ENCODE data around the gene LRRC74A.
"Not testable (repeated sequence)": the region's sequence is repeated elsewhere in the genome, so short reads cannot be mapped to it uniquely, and the experiment has no call there.

The LRRC74A gene

DNA sequence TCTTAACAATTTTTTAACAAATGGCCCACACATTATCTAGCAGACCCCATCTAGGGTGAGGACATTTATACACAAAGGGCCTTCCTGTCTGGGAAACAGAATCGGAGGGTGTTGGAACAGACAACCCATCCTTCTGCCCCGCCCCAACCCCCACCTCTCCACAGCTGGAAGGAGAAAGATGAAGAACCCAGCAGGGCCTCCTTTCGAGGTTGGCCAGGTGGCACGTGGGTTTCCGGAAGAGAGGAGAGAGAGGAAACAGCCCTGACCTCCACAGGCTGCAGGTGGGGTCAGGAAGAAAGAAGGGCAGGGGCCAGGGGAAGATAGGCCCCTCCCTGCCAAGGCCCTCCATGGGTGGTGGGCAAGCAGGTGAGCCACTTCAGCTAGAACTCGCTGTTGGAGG is 57.2 kb downstream of the LRRC74A start:
- Mint-ChIP-seq H3K27ac (no peak overlapping the region), H3K27me3 (no peaks in the 10 kb centered on the region)
- ATAC-seq: no peak

GRCh38 chr14:76884394-76884793 is 58.2 kb downstream of the LRRC74A start:
- no peaks in the 10 kb centered on the region for H3K9me3 Mint-ChIP-seq
- H3K4me3 Mint-ChIP-seq: no peak overlapping the region
- H3K36me3 Mint-ChIP-seq: no peaks in the 10 kb centered on the region
- ATAC-seq: no peak
- no peaks in the 10 kb centered on the region for H3K27me3 Mint-ChIP-seq
- H3K4me1 Mint-ChIP-seq: peaks cover 11% of the 10 kb centered on the region
- no peak overlapping the region for H3K27ac Mint-ChIP-seq

More for the DNA sequence above, 57.2 kb downstream of the LRRC74A start:
- H3K4me1 Mint-ChIP-seq: peaks cover 11% of the 10 kb centered on the region
- no peaks in the 10 kb centered on the region for H3K9me3 Mint-ChIP-seq
- no peak overlapping the region for H3K4me3 Mint-ChIP-seq
- no peaks in the 10 kb centered on the region for H3K36me3 Mint-ChIP-seq

DNA sequence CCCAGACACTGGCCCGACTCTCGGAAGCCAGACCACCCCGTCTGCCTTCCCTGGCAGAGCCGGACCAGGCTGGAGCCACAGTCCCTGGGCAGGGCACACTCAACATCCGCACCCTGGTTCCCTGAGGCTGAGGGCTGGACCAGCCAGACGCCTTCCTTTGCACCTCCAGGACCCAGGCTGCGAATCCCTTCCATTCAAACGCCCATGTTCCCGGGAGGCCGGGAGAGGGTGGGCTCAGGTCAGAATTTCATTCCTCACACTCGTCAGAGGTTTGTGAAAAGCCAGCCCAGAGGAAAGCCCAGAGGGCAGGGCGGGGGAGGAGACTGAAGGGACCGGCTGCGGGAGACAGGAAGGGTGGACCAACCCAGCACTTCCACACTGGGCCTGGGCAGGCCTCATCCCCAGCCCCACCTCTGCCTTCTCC is 58.7 kb downstream of the LRRC74A start:
- no peak overlapping the region for H3K27ac Mint-ChIP-seq
- H3K4me3 Mint-ChIP-seq: no peak overlapping the region
- H3K27me3 Mint-ChIP-seq: no peaks in the 10 kb centered on the region
- H3K4me1 Mint-ChIP-seq: peaks cover 11% of the 10 kb centered on the region
- no peaks in the 10 kb centered on the region for H3K36me3 Mint-ChIP-seq
- peak; percentile 18 for ATAC-seq
- no peaks in the 10 kb centered on the region for H3K9me3 Mint-ChIP-seq

GRCh38 chr14:76887191-76887590 is 61.0 kb downstream of the LRRC74A start:
- Mint-ChIP-seq H3K4me1 (peaks cover 11% of the 10 kb centered on the region), H3K27ac (no peak overlapping the region)

GRCh38 chr14:76891391-76891790 is 65.2 kb downstream of the LRRC74A start:
- Mint-ChIP-seq H3K27ac (no peak overlapping the region), H3K4me1 (no peaks in the 10 kb centered on the region), H3K4me3 (no peak overlapping the region), H3K27me3 (no peaks in the 10 kb centered on the region), H3K36me3 (no peaks in the 10 kb centered on the region), H3K9me3 (peaks cover 6% of the 10 kb centered on the region)
- ATAC-seq: no peak

More at GRCh38 chr14:76887191-76887590, 61.0 kb downstream of the LRRC74A start:
- Mint-ChIP-seq H3K36me3 (no peaks in the 10 kb centered on the region), H3K4me3 (no peak overlapping the region), H3K27me3 (no peaks in the 10 kb centered on the region), H3K9me3 (no peaks in the 10 kb centered on the region)
- ATAC-seq: no peak

DNA sequence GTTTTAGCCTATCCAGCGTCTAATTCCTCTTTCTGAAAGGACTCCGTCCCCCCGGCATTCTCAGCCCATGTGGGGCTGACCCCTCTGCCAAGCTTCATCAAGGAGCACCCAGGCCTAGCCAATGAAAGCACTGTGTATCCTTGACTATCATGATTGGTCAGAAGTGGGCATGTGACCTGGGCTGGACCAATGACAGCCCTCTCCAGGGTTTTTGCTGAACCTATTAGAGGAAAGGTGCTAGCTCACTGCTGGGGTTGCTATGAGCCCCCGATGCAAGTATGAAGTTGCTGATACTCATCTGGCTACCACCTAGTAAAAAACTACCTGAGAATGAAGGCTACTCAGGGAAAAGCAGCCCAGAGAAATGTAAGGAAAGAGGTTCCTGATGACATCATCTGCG is 68.1 kb downstream of the LRRC74A start:
- Mint-ChIP-seq H3K27ac (no peak overlapping the region), H3K27me3 (no peaks in the 10 kb centered on the region)
- peak; percentile 53 for ATAC-seq

GRCh38 chr14:76898006-76898405 is 71.8 kb downstream of the LRRC74A start:
- not testable (repeated sequence) for H3K27me3 Mint-ChIP-seq, ATAC-seq, H3K4me3 Mint-ChIP-seq, H3K27ac Mint-ChIP-seq, H3K36me3 Mint-ChIP-seq, H3K9me3 Mint-ChIP-seq, H3K4me1 Mint-ChIP-seq

More for the DNA sequence above, 68.1 kb downstream of the LRRC74A start:
- Mint-ChIP-seq H3K9me3 (peaks cover 6% of the 10 kb centered on the region), H3K4me3 (no peak overlapping the region), H3K36me3 (no peaks in the 10 kb centered on the region), H3K4me1 (no peaks in the 10 kb centered on the region)

GRCh38 chr14:76900682-76901081 is 74.5 kb downstream of the LRRC74A start:
- Mint-ChIP-seq H3K4me1 (peaks cover 23% of the 10 kb centered on the region), H3K27ac (no peak overlapping the region), H3K4me3 (no peak overlapping the region), H3K36me3 (no peaks in the 10 kb centered on the region), H3K9me3 (no peaks in the 10 kb centered on the region), H3K27me3 (no peaks in the 10 kb centered on the region)
- no peak for ATAC-seq

DNA sequence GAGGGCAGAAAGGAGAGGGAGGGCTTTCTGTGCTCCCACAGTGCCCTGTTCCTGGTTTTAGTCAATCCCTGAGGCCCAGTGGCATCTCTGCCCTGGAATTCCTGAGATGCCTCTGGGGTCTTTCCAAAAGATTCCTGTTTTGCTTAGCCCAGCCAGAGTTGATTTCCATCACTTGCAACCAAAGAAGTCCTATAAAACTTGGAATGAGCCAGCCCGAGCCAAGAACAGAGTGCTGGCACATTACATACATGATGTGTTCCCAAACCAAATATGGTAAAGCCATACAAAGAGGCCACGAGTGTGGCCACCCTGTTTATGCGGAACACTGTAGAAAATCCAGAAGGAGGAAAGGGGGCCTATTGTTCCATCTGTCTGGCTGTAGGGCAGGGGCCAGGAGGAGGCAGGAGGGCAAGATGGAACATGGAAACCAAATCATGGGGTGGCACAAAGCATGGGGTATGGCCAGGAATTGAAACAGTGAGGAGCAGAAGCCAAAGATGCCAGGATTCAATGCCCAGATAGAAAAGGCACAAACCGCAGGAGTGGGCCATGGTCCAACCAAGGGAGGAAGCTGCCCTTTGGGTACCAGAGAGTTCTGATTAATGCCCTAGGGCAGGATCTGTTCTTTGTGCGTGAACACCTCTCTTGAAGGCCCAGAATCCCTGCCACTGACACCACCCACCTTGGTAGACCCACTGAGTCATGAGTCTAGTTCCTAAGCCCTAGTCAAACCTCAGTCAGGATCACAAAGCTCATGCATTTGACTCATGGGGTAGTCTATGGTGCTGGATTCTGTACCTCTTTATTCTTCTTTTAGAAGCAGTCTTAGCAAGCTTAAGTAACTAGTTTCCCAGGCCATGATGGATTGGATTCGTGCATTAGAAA is 75.2 kb downstream of the LRRC74A start:
- H3K4me3 Mint-ChIP-seq: no peak overlapping the region
- H3K4me1 Mint-ChIP-seq: peaks cover 23% of the 10 kb centered on the region
- H3K27ac Mint-ChIP-seq: no peak overlapping the region
- no peaks in the 10 kb centered on the region for H3K27me3 Mint-ChIP-seq
- H3K36me3 Mint-ChIP-seq: no peaks in the 10 kb centered on the region
- ATAC-seq: no peak
- no peaks in the 10 kb centered on the region for H3K9me3 Mint-ChIP-seq

DNA sequence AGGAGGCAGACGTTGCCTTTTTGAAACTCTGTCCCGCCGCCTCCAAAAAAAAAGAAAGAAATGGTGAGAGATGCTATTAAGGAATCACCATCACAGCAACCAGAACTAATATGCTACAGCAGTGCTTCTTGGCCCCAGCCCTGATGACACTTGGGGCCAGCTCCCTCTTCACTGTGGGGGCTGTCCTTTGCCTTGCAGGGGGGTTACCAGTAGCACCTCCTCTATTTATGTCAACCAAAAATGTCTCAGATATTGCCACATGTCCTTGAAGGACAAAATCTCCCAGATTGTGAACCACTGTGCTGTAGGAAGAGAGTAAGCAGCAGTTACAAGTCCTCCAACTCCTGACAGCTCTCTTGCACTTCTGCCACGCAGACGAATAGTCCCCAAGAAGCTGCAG is 76.4 kb downstream of the LRRC74A start:
- Mint-ChIP-seq H3K27ac (no peak overlapping the region), H3K36me3 (no peaks in the 10 kb centered on the region), H3K27me3 (no peaks in the 10 kb centered on the region), H3K4me3 (no peak overlapping the region), H3K9me3 (no peaks in the 10 kb centered on the region), H3K4me1 (peaks cover 23% of the 10 kb centered on the region)
- no peak for ATAC-seq

DNA sequence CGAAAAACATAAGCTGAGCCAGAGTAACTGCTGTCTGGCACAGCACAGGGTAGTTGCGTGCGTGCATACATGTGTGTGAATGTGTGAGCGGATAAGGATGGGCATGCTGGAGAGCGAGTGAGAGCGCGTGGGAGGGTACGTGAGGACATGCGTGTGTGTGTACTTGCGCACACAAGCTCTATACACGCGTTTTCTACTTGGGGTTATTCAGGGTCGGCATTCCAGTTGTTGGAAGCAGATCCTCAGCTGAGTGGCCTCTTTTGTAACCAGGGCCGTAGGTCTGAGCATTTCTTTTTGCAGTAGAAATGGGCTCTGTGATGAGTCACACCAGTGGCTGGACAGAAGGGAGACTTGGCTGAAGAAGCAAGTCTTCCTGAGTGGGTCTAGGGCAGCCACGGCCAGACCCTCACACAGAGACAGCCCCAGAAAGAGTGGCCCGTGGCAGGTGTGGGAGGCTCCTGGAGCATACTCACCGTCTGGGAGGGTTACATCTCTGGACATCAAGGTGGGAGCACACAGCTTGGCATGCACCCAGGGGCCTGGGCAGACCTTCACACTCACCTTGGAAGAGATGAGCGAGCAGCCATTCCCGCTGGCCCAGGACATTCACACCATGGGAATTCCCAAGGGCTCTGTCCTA is 78.0 kb downstream of the LRRC74A start:
- H3K4me1 Mint-ChIP-seq: peaks cover 31% of the 10 kb centered on the region
- H3K27ac Mint-ChIP-seq: peak overlapping the region; percentile 88
- no peaks in the 10 kb centered on the region for H3K36me3 Mint-ChIP-seq
- no peak overlapping the region for H3K4me3 Mint-ChIP-seq
- H3K27me3 Mint-ChIP-seq: no peaks in the 10 kb centered on the region
- H3K9me3 Mint-ChIP-seq: peaks cover 5% of the 10 kb centered on the region
- ATAC-seq: no peak

DNA sequence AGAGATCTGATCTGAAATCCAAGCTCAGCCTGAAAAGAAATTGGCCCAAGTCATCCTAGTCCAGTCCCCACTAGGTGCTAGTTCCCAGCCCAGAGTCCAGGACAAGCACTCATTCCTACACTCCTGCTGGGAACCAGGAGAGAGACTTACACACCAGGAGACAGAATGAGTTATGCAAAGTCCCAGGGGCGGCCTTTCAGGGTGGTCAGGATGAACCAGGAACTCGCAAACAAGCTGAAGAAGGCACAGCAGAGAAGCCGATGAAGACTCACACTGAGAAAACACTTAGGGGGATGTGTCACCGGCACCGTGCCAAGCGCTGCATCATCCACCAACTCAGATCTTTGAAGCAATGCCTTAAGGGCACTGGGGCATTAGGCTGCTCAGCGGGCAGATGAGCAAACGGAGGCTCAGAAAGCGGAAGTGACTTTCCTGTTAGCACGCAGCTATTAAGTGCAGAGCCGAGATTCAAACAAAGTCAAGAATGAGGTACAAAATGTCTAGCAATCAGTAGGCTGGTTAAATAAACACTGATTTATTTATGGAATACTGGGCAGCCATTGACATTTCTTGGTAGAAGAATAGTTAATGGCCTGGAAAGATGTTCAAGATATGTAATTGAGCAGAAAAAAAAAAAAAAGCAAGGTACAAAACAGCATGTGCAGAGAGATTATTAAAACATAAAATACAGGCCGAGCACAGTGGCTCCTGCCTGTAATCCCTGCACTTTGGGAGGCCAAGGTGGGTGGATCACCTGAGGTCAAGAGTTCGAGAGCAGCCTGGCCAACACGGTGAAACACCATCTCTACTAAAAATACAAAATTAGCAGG is 78.7 kb downstream of the LRRC74A start:
- peaks cover 33% of the 10 kb centered on the region for H3K4me1 Mint-ChIP-seq
- H3K27me3 Mint-ChIP-seq: no peaks in the 10 kb centered on the region
- peak overlapping the region; percentile 10 for H3K4me3 Mint-ChIP-seq
- no peaks in the 10 kb centered on the region for H3K36me3 Mint-ChIP-seq
- peak; percentile 97 for ATAC-seq
- peak overlapping the region; percentile 88 for H3K27ac Mint-ChIP-seq
- peaks cover 5% of the 10 kb centered on the region for H3K9me3 Mint-ChIP-seq

- Mint-ChIP-seq H3K27me3 (no peaks in the 10 kb centered on the region), H3K9me3 (peaks cover 5% of the 10 kb centered on the region), H3K27ac (peak overlapping the region; percentile 82), H3K4me1 (peaks cover 37% of the 10 kb centered on the region), H3K36me3 (no peaks in the 10 kb centered on the region), H3K4me3 (peak overlapping the region; percentile 19)
- ATAC-seq: peak; percentile 88
Measured at GRCh38 chr14:76908834-76909233, 82.6 kb downstream of the LRRC74A start.

DNA sequence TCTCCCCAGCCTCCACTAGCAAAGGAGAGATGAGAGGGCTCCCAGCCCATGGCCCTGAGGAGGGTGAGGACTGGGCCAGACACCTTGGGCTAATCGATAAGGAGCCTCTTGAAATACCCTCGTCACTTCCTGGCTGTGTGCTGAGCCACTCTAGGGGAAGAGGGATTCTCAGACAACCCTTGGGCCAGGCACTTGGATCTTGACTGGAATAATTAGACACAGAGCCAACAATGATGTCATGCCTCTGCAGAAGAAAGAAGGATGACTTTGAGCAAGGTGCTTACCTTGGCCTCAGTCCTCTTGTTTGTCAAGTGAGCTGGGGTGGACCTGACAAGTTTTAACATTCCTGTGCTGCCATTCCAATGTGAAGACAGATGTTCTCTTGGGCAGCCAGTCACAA is 83.1 kb downstream of the LRRC74A start:
- Mint-ChIP-seq H3K4me3 (no peak overlapping the region), H3K4me1 (peaks cover 33% of the 10 kb centered on the region), H3K27ac (peak overlapping the region; percentile 82), H3K27me3 (no peaks in the 10 kb centered on the region), H3K36me3 (no peaks in the 10 kb centered on the region), H3K9me3 (peaks cover 5% of the 10 kb centered on the region)
- ATAC-seq: no peak

DNA sequence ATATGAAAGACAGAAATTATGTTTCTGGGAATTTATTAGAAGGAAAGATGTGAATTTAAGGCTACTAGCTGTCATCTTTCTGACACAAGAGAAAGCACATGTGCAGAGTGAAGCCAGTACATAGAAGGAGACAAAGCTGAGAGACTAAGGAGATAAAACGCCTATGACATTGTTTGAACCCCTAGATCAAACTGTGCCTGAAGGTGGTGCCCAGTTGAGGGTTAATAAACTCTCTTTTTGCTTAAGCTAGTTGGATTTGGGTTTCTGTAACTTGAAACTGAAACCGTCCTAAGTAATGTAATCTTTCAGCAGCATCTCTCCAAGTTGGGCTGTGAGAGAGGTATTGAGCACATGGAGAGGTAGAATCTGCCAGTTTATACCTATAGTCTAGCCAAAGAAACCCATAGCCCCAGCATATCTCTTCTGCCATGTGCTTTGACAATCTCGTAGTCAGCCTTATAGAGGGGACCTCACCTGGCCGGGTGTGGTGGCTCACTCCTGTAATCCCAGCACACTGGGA is 84.2 kb downstream of the LRRC74A start:
- no peaks in the 10 kb centered on the region for H3K36me3 Mint-ChIP-seq
- no peaks in the 10 kb centered on the region for H3K27me3 Mint-ChIP-seq
- ATAC-seq: no peak
- H3K9me3 Mint-ChIP-seq: peaks cover 5% of the 10 kb centered on the region
- H3K4me1 Mint-ChIP-seq: peaks cover 21% of the 10 kb centered on the region
- peak overlapping the region; percentile 30 for H3K27ac Mint-ChIP-seq
- H3K4me3 Mint-ChIP-seq: no peak overlapping the region
